CD14-positive monocyte (primary cell): ENCODE measurements around the gene PSMD7. TPM values are rescaled to one million over a fixed set of nuclear protein-coding genes. Genes with fewer than 3 reads are reported as not detected.
"Not testable (repeated sequence)": the region's sequence is repeated elsewhere in the genome, so short reads cannot be mapped to it uniquely, and the experiment has no call there.

Experiments used
- DNase-seq, 3 donors: peaks; one replicate each; pipeline ENCODE4 v3.0.0-alpha.2; 2011 to 2022
- H2AFZ ChIP-seq: 2 replicates; pipeline ENCODE4 v1.6.0; 2012; ENCODE audit warnings: mild to moderate bottlenecking, low read depth, low read length, inconsistent platforms; ENCODE audit not compliant: insufficient read depth, poor library complexity, severe bottlenecking
- H3K27ac ChIP-seq, 2 donors: 1 replicate in 1 of 2; 2 replicates in 1 of 2; pipeline ENCODE4 v1.5.1; 2012 to 2013; ENCODE audit warnings: low read length in 2 of 2, control low read depth in 1 of 2, inconsistent platforms in 1 of 2, low read depth in 1 of 2, mild to moderate bottlenecking in 1 of 2
- H3K27me3 ChIP-seq, 2 donors: one replicate each; pipeline versions ENCODE4 v1.6.0 to v1.6.1; 2011 to 2013; ENCODE audit warnings: low read length in 2 of 2; ENCODE audit not compliant: control insufficient read depth in 2 of 2, insufficient read depth in 2 of 2
- H3K36me3 ChIP-seq, 2 donors: replicated peaks in 1 of 2; 1 replicate in 1 of 2; 2 replicates in 1 of 2; pipeline versions ENCODE4 v1.5.1 to v1.6.1; 2012 to 2013; ENCODE audit warnings: low read length in 2 of 2, control low read depth in 1 of 2, inconsistent platforms in 1 of 2, mild to moderate bottlenecking in 1 of 2; ENCODE audit not compliant: insufficient read depth in 2 of 2, control insufficient read depth in 1 of 2
- H3K4me1 ChIP-seq, 2 donors: 1 replicate in 1 of 2; 2 replicates in 1 of 2; pipeline versions ENCODE4 v1.5.1 to v1.6.1; 2012 to 2013; ENCODE audit warnings: low read length in 2 of 2, control low read depth in 1 of 2, inconsistent platforms in 1 of 2, mild to moderate bottlenecking in 1 of 2, moderate library complexity in 1 of 2; ENCODE audit not compliant: insufficient read depth in 2 of 2, control insufficient read depth in 1 of 2
- H3K4me2 ChIP-seq: replicated peaks from 2 replicates; pipeline ENCODE3; 2012; ENCODE audit warnings: low read length, moderate library complexity, mild to moderate bottlenecking; ENCODE audit not compliant: poor library complexity, severe bottlenecking; ENCODE audit errors: extremely low read depth
- H3K4me3 ChIP-seq, 3 experiments: fragments of 200-600 bp in 1 of 3; sonication (generic) in 1 of 3; replicated peaks in 1 of 3; 1 replicate in 2 of 3; 2 replicates in 1 of 3; pipeline ENCODE4 v1.5.1; 2011 to 2013; ENCODE audit warnings: low read length in 3 of 3, mild to moderate bottlenecking in 3 of 3, control low read depth in 2 of 3, low read depth in 2 of 3, inconsistent platforms in 1 of 3, moderate library complexity in 1 of 3
- H3K79me2 ChIP-seq: 2 replicates; pipeline ENCODE4 v1.6.0; 2012; ENCODE audit warnings: mild to moderate bottlenecking, control low read depth, inconsistent platforms, low read length, moderate library complexity; ENCODE audit not compliant: insufficient read depth
- H3K9ac ChIP-seq: 2 replicates; pipeline ENCODE4 v1.6.0; 2017; ENCODE audit warnings: low read length, mild to moderate bottlenecking; ENCODE audit not compliant: insufficient read depth, poor library complexity, severe bottlenecking
- H3K9me3 ChIP-seq, 2 donors: replicated peaks in 1 of 2; 1 replicate in 1 of 2; 2 replicates in 1 of 2; pipeline versions ENCODE4 v1.5.1 to v1.6.1; 2012 to 2013; ENCODE audit warnings: low read length in 2 of 2, control low read depth in 1 of 2; ENCODE audit not compliant: control insufficient read depth in 1 of 2, insufficient read depth in 1 of 2
- H4K20me1 ChIP-seq: 2 replicates; pipeline ENCODE4 v1.6.0; 2012; ENCODE audit warnings: mild to moderate bottlenecking, low read length, control low read depth, moderate library complexity; ENCODE audit not compliant: insufficient read depth
- H3K27ac Mint-ChIP-seq, 7 donors: one replicate each; pipeline ENCODE4 v1.8.0; 2020; ENCODE audit warnings: mild to moderate bottlenecking in 7 of 7, mixed read lengths in 7 of 7, moderate library complexity in 6 of 7, inconsistent platforms in 2 of 7
- H3K27me3 Mint-ChIP-seq, 3 donors: one replicate each; pipeline ENCODE4 v1.8.0; 2021 to 2022; ENCODE audit warnings: low read depth in 3 of 3, mild to moderate bottlenecking in 3 of 3, mixed read lengths in 3 of 3, moderate library complexity in 3 of 3, inconsistent platforms in 1 of 3
- H3K36me3 Mint-ChIP-seq, 2 donors: one replicate each; pipeline ENCODE4 v1.8.0; 2020; ENCODE audit warnings: mixed read lengths in 2 of 2, inconsistent platforms in 1 of 2, mild to moderate bottlenecking in 1 of 2
- H3K4me1 Mint-ChIP-seq: one replicate; pipeline ENCODE4 v1.8.0; 2020; ENCODE audit warnings: mild to moderate bottlenecking, mixed read lengths
- H3K4me3 Mint-ChIP-seq, 2 donors: one replicate each; pipeline ENCODE4 v1.8.0; 2020; ENCODE audit warnings: mild to moderate bottlenecking in 2 of 2, mixed read lengths in 2 of 2, moderate library complexity in 1 of 2
- H3K9me3 Mint-ChIP-seq, 7 donors: one replicate each; pipeline ENCODE4 v1.8.0; 2020 to 2022; ENCODE audit warnings: mixed read lengths in 7 of 7, mild to moderate bottlenecking in 6 of 7, moderate library complexity in 6 of 7, inconsistent platforms in 2 of 7
- WGBS: methylation state at CpG from one replicate; pipeline ENCODE4 v1.1.5; 2013; ENCODE audit warnings: missing lambda C conversion rate; ENCODE audit not compliant: insufficient coverage; 5-methylcytosine and 5-hydroxymethylcytosine counted together
- intact Hi-C, 2 donors: fragments of 100-400 bp; cut with micrococcal nuclease; formaldehyde crosslinking; loops; one replicate each; pipeline versions ENCODE4 v1.15.0 to v1.15.1; 2023
- polyA plus RNA-seq, 3 donors: library from polyadenylated mRNA; depleted of rRNA in 1 of 3; unstranded in 2 of 3; stranded (reverse) in 1 of 3; fragments of 300-500 nt in 2 of 3; fragments of >200 nt in 1 of 3; fragmentation: Illumina TruSeq in 2 of 3; gene quantifications; 1 replicate in 2 of 3; 2 replicates in 1 of 3; pipeline ENCODE4 v1.2.3, GENCODE V29; 2012 to 2021

PSMD7 gene
- polyA plus RNA-seq, 3 donors, result 61.3 to 118 (median 96.7) TPM

GRCh38 chr16:74339226-74339625, 42.6 kb downstream of the PSMD7 start:
- H3K4me3 ChIP-seq, DNase-seq, intact Hi-C loops, H2AFZ ChIP-seq, H4K20me1 ChIP-seq, H3K79me2 ChIP-seq, H3K27ac ChIP-seq, H3K27me3 Mint-ChIP-seq, H3K27me3 ChIP-seq, H3K9ac ChIP-seq, H3K4me1 ChIP-seq, H3K27ac Mint-ChIP-seq, H3K4me1 Mint-ChIP-seq, H3K9me3 ChIP-seq, H3K9me3 Mint-ChIP-seq, H3K4me2 ChIP-seq, H3K4me3 Mint-ChIP-seq: not testable (repeated sequence)
- 100% methylated on average over 2 of the region's 10 CpGs for WGBS
- H3K36me3 ChIP-seq, result peaks cover 35 to 77% of the 10 kb centered on the region in 2 donors
- H3K36me3 Mint-ChIP-seq, result peaks cover 57 to 87% of the 10 kb centered on the region in 2 donors

GRCh38 chr16:74353038-74353437, 56.4 kb downstream of the PSMD7 start:
- peaks cover 52 to 80% of the 10 kb centered on the region in 2 donors for H3K36me3 Mint-ChIP-seq
- H3K27me3 Mint-ChIP-seq, H3K9me3 ChIP-seq, H3K9ac ChIP-seq, H2AFZ ChIP-seq, H3K27me3 ChIP-seq, H3K4me1 ChIP-seq, H3K4me1 Mint-ChIP-seq, intact Hi-C loops, H3K27ac ChIP-seq, H3K4me3 Mint-ChIP-seq, H3K4me2 ChIP-seq, DNase-seq, H3K9me3 Mint-ChIP-seq, H3K79me2 ChIP-seq, H4K20me1 ChIP-seq, H3K4me3 ChIP-seq: not testable (repeated sequence)
- H3K36me3 ChIP-seq, result peaks cover 48 to 87% of the 10 kb centered on the region in 2 donors
- 95% methylated on average over 4 of the region's 4 CpGs for WGBS
- peak overlapping the region in 1 of 7 donors; percentile 60 for H3K27ac Mint-ChIP-seq

Other genes starting within 250 kb of the PSMD7 start
- 10 to 100 TPM in 1 of 3 donors, not detected in 2; 24.1 TPM for gene NPIPB15, start 79.5 kb downstream of the PSMD7 start, polyA plus RNA-seq
- 1 to 10 TPM in 1 of 3 donors, not detected in 2; 1.5 TPM for gene CLEC18B, start 124.7 kb downstream of the PSMD7 start, polyA plus RNA-seq